Adrenal gland (tissue), 5 donors: ENCODE results near the gene ATP6V0E1.

Experiments used
- POLR2A ChIP-seq, 2 donors: fragments of 450-650 bp; IDR thresholded peaks; one replicate each; pipeline ENCODE4 v1.6.1; 2017; ENCODE audit warnings: antibody characterized with exemption in 2 of 2, mild to moderate bottlenecking in 2 of 2, moderate library complexity in 1 of 2
- TF ChIP-seq, protein P1 (sequence below), 6 experiments: fragments of 450-650 bp in 4 of 6; fragments of 200-600 bp in 2 of 6; sonication (generic) in 1 of 6; IDR thresholded peaks; 1 replicate in 5 of 6; 2 replicates in 1 of 6; pipeline versions ENCODE4 v1.5.1 to v1.8.0; 2016 to 2021; ENCODE audit warnings: antibody characterized with exemption in 6 of 6, mild to moderate bottlenecking in 2 of 6, moderate library complexity in 1 of 6
- donor health status: DM: no; HTN: no; CAD: no.

DNA sequence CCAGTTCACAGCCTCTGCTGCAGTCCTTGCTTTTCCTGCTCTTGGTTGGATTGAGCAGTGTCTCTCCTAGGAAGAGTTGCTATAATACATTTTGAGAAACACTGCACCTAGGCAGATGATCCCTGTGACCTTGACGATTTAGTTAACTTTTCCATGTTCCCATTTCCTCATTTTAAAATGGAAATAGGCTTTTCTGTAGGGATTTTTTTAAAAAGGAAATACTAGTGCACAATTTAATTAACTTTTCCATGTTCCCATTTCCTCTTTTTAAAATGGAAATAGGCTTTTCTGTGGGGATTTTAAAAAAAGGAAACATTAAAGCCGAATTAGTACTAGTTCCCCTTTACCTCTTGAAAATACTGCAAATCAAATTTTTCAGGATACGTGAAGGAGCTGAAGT, 4.7 kb downstream of the ATP6V0E1 start:
- TF ChIP-seq, protein P1, sequence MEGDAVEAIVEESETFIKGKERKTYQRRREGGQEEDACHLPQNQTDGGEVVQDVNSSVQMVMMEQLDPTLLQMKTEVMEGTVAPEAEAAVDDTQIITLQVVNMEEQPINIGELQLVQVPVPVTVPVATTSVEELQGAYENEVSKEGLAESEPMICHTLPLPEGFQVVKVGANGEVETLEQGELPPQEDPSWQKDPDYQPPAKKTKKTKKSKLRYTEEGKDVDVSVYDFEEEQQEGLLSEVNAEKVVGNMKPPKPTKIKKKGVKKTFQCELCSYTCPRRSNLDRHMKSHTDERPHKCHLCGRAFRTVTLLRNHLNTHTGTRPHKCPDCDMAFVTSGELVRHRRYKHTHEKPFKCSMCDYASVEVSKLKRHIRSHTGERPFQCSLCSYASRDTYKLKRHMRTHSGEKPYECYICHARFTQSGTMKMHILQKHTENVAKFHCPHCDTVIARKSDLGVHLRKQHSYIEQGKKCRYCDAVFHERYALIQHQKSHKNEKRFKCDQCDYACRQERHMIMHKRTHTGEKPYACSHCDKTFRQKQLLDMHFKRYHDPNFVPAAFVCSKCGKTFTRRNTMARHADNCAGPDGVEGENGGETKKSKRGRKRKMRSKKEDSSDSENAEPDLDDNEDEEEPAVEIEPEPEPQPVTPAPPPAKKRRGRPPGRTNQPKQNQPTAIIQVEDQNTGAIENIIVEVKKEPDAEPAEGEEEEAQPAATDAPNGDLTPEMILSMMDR (IDR thresholded peaks at IDR 0.05) = no peak
- TF ChIP-seq POLR2A (IDR thresholded peaks at IDR 0.05) = no peak
